Stomach (tissue), 4 donors: ENCODE measurements around the gene GRPR.

Source experiments
- CTCF ChIP-seq, 7 experiments: fragments of 450-650 bp in 4 of 7; fragments of 200-600 bp in 3 of 7; sonication (generic) in 3 of 7; IDR thresholded peaks; one replicate each; pipeline ENCODE4 v1.5.1; 2016 to 2019; ENCODE audit warnings: antibody characterized with exemption in 7 of 7, control low read depth in 2 of 7, mild to moderate bottlenecking in 1 of 7
- EP300 ChIP-seq: sonication (generic); formaldehyde crosslinking; IDR thresholded peaks from one replicate; pipeline ENCODE4 v1.6.1; 2017; ENCODE audit warnings: antibody characterized with exemption
- POLR2A ChIP-seq, 4 donors: fragments of 450-650 bp; IDR thresholded peaks; one replicate each; pipeline ENCODE4 v1.6.1; 2016; ENCODE audit warnings: antibody characterized with exemption in 4 of 4, control low read depth in 2 of 4, mild to moderate bottlenecking in 1 of 4, moderate library complexity in 1 of 4
- POLR2AphosphoS5 ChIP-seq, 3 donors: sonication (generic); formaldehyde crosslinking; IDR thresholded peaks; one replicate each; pipeline ENCODE4 v1.6.1; 2016; ENCODE audit warnings: antibody characterized with exemption in 3 of 3

GRCh38 chrX:16186380-16187007 is 63.1 kb downstream of the GRPR start:
- TF ChIP-seq POLR2A (IDR thresholded peaks at IDR 0.05) (no peak), CTCF (IDR thresholded peaks at IDR 0.05) (no peak), EP300 (no peak), POLR2AphosphoS5 (IDR thresholded peaks at IDR 0.05) (no peak)
